Measurements from ENCODE around the gene PEAR1.

DNA sequence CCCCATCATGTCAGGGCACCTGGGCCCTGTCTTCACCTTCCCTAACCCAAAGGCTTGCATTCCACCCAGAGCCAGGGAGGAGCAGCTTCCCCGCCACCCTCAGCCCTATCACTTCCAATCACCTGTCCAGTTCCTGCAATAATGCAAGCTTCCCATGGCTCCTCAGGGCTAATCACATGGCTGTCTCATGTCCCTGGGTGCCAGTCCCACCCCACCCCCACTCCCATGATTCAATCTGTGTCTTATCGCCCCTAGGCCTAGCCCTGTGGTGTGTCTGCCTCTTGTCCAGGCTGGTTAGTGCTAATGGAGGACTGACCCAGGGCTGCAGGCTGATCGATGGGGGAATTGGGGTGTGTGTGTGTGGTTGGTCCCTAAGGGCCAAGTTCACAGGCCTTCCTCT is 11.0 kb upstream of the PEAR1 start:
- TF ChIP-seq, protein P1, sequence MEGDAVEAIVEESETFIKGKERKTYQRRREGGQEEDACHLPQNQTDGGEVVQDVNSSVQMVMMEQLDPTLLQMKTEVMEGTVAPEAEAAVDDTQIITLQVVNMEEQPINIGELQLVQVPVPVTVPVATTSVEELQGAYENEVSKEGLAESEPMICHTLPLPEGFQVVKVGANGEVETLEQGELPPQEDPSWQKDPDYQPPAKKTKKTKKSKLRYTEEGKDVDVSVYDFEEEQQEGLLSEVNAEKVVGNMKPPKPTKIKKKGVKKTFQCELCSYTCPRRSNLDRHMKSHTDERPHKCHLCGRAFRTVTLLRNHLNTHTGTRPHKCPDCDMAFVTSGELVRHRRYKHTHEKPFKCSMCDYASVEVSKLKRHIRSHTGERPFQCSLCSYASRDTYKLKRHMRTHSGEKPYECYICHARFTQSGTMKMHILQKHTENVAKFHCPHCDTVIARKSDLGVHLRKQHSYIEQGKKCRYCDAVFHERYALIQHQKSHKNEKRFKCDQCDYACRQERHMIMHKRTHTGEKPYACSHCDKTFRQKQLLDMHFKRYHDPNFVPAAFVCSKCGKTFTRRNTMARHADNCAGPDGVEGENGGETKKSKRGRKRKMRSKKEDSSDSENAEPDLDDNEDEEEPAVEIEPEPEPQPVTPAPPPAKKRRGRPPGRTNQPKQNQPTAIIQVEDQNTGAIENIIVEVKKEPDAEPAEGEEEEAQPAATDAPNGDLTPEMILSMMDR (IDR thresholded peaks at IDR 0.05): no peak
- TF ChIP-seq TAF1 (IDR thresholded peaks at IDR 0.05; ENCODE audit: borderline replicate concordance, low read depth, low read length) (no peak), ELF1 (IDR thresholded peaks at IDR 0.05) (no peak), YY1 (IDR thresholded peaks at IDR 0.05; ENCODE audit: low read depth) (no peak), RAD21 (IDR thresholded peaks at IDR 0.05; ENCODE audit: low read length) (no peak), EP300 (IDR thresholded peaks at IDR 0.05; ENCODE audit: borderline replicate concordance in 1 of 2, low read depth in 1 of 2, low read length in 1 of 2) (peak in 1 of 2 experiments; percentile 37; a peak in 1 of 4 replicates), MAX (IDR thresholded peaks at IDR 0.05; ENCODE audit: low read depth) (no peak), TCF12 (IDR thresholded peaks at IDR 0.05) (no peak), CHD2 (IDR thresholded peaks at IDR 0.05; ENCODE audit: low read length, partially characterized antibody) (no peak), MEF2A (IDR thresholded peaks at IDR 0.05; ENCODE audit: borderline replicate concordance, low read depth) (no peak), MXI1 (IDR thresholded peaks at IDR 0.05; ENCODE audit: low read depth, low read length) (no peak)
- TF ChIP-seq, protein P2, sequence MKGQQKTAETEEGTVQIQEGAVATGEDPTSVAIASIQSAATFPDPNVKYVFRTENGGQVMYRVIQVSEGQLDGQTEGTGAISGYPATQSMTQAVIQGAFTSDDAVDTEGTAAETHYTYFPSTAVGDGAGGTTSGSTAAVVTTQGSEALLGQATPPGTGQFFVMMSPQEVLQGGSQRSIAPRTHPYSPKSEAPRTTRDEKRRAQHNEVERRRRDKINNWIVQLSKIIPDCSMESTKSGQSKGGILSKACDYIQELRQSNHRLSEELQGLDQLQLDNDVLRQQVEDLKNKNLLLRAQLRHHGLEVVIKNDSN (IDR thresholded peaks at IDR 0.05; ENCODE audit: borderline replicate concordance, low read depth): no peak
- TF ChIP-seq, protein P3, sequence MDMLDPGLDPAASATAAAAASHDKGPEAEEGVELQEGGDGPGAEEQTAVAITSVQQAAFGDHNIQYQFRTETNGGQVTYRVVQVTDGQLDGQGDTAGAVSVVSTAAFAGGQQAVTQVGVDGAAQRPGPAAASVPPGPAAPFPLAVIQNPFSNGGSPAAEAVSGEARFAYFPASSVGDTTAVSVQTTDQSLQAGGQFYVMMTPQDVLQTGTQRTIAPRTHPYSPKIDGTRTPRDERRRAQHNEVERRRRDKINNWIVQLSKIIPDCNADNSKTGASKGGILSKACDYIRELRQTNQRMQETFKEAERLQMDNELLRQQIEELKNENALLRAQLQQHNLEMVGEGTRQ (IDR thresholded peaks at IDR 0.05; ENCODE audit: borderline replicate concordance, low read depth, low read length): no peak
